ENCODE measurements around the gene CRACR2A.

- no peak for TF ChIP-seq CEBPZ (IDR thresholded peaks at IDR 0.05; ENCODE audit: low read length)
- TF ChIP-seq ZNF558 (CRISPR knock-in tag; IDR thresholded peaks at IDR 0.05; ENCODE audit: borderline replicate concordance), result no peak
- no peak for TF ChIP-seq POLR2A (IDR thresholded peaks at IDR 0.05; ENCODE audit: insufficient read depth in 1 of 2, low read depth in 2 of 2, low read length in 2 of 2)
Measured at GRCh38 chr12:3671330-3672112, 81.4 kb downstream of the CRACR2A start.

Measured in HepG2 (cell line).